GM12878 (cell line): ENCODE results near the gene MST1. TPM values are rescaled to one million over a fixed set of nuclear protein-coding genes. Genes with fewer than 3 reads are reported as not detected.

ENCODE experiments used
- ATAC-seq: fragments of 200-7000 bp; cut with Tn5 transposase; 3 replicates; pipeline ENCODE4 v1.9.1; 2020; ENCODE audit warnings: mild to moderate bottlenecking, moderate library complexity
- BruUV-seq: library from RNA; stranded (reverse); fragments of 400-500 nt; replicated peaks from 2 replicates; lab custom pipeline; 2021; lab: Mats Ljungman, UMichigan
- CTCF ChIA-PET: fragments of 300-600 bp; sonication (Branson Sonifier 250); formaldehyde crosslinking; extraction: SDS; loops from one replicate; lab custom pipeline; 2021; ENCODE audit warnings: inconsistent platforms; lab: Yijun Ruan, JAX
- POLR2A ChIA-PET: fragments of 350-600 bp; formaldehyde crosslinking; extraction: SDS; loops from one replicate; lab custom pipeline; 2021; ENCODE audit warnings: inconsistent platforms; lab: Charles Lee
- RAD21 ChIA-PET: fragments of 300-600 bp; sonication (Branson Sonifier 250); formaldehyde crosslinking; loops from one replicate; lab custom pipeline; 2023; ENCODE audit warnings: antibody characterized with exemption; ENCODE audit not compliant: unreplicated experiment; lab: Charles Lee
- SMC1A ChIA-PET: fragments of 300-600 bp; sonication (Branson Sonifier 250); formaldehyde crosslinking; loops from one replicate; lab custom pipeline; 2023; ENCODE audit not compliant: unreplicated experiment, uncharacterized antibody; lab: Charles Lee
- DNase-seq: peaks from one replicate; pipeline ENCODE4 v3.0.0-alpha.2; 2011; ENCODE audit warnings: low read depth, low spot score
- FAIRE-seq: peaks from 3 replicates; lab custom pipeline; 2011; peaks lifted over from hg19 to GRCh38; lab: Jason Lieb, UNC
- H2AFZ ChIP-seq: 2 replicates; pipeline ENCODE4 v1.6.0; 2011; ENCODE audit warnings: low read depth, low read length, control low read depth; ENCODE audit not compliant: control insufficient read depth
- H3K27ac ChIP-seq: 2 replicates; pipeline ENCODE4 v1.5.1; 2011; ENCODE audit warnings: control low read depth; ENCODE audit not compliant: control insufficient read depth, insufficient read depth
- H3K27me3 ChIP-seq, 2 experiments: replicated peaks in 1 of 2; 2 replicates each; pipeline versions ENCODE4 v1.6.0 to v1.6.1; 2011; ENCODE audit warnings: low read length in 1 of 2; ENCODE audit not compliant: control insufficient read depth in 2 of 2, insufficient read depth in 2 of 2
- H3K36me3 ChIP-seq, 2 experiments: 2 replicates each; pipeline ENCODE4 v1.5.1; 2011; ENCODE audit warnings: low read length in 1 of 2; ENCODE audit not compliant: control insufficient read depth in 2 of 2, insufficient read depth in 2 of 2
- H3K4me1 ChIP-seq: 2 replicates; pipeline ENCODE4 v1.6.1; 2011; ENCODE audit warnings: mild to moderate bottlenecking, low read length, moderate library complexity, mixed read lengths; ENCODE audit not compliant: control insufficient read depth, insufficient read depth
- H3K4me2 ChIP-seq: 2 replicates; pipeline ENCODE4 v1.6.0; 2011; ENCODE audit warnings: control low read depth; ENCODE audit not compliant: control insufficient read depth, insufficient read depth
- H3K4me3 ChIP-seq: fragments of 200-600 bp; sonication (generic); 2 replicates; pipeline ENCODE4 v1.5.1; 2016
- H3K79me2 ChIP-seq: 2 replicates; pipeline ENCODE4 v1.6.0; 2011; ENCODE audit warnings: low read length; ENCODE audit not compliant: control insufficient read depth, insufficient read depth
- H3K9ac ChIP-seq: 2 replicates; pipeline ENCODE4 v1.8.0; 2011; ENCODE audit warnings: low read length, control low read depth, mixed read lengths; ENCODE audit not compliant: control insufficient read depth, insufficient read depth
- H3K9me3 ChIP-seq: replicated peaks from 3 replicates; pipeline ENCODE4 v1.5.1; 2011; ENCODE audit warnings: mild to moderate bottlenecking, low read length; ENCODE audit not compliant: control insufficient read depth, insufficient read depth
- H4K20me1 ChIP-seq: 2 replicates; pipeline ENCODE4 v1.6.0; 2011; ENCODE audit not compliant: control insufficient read depth, insufficient read depth
- GABPA ChIP-seq: IDR thresholded peaks from 2 replicates; pipeline ENCODE4 v1.6.1; 2014; ENCODE audit warnings: antibody characterized with exemption, low read depth, mild to moderate bottlenecking, inconsistent platforms
- KLF5 ChIP-seq: fragments of 450-650 bp; IDR thresholded peaks from 2 replicates; pipeline ENCODE4 v1.6.1; 2014; ENCODE audit warnings: mild to moderate bottlenecking; ENCODE audit not compliant: partially characterized antibody
- NRF1 ChIP-seq: conservative IDR thresholded peaks from 2 replicates; pipeline ENCODE4 v1.6.1; 2011; ENCODE audit warnings: mild to moderate bottlenecking, low read depth, low read length, improper control_type of control experiment
- SPI1 ChIP-seq: IDR thresholded peaks from 2 replicates; pipeline ENCODE4 v1.6.1; 2011; ENCODE audit warnings: low read depth, mild to moderate bottlenecking, low read length, moderate library complexity, borderline replicate concordance; ENCODE audit not compliant: insufficient read depth
- SREBF1 ChIP-seq: IDR thresholded peaks from 2 replicates; pipeline ENCODE4 v1.6.1; 2012; ENCODE audit warnings: mild to moderate bottlenecking, low read length
- TBL1XR1 ChIP-seq: IDR thresholded peaks from 2 replicates; pipeline ENCODE4 v1.6.1; 2012; ENCODE audit warnings: low read depth, low read length, improper control_type of control experiment
- ZBED1 ChIP-seq: IDR thresholded peaks from 2 replicates; pipeline ENCODE4 v1.6.1; 2016; ENCODE audit warnings: borderline replicate concordance
- ZBTB33 ChIP-seq: fragments of 450-650 bp; IDR thresholded peaks from 2 replicates; pipeline ENCODE4 v1.6.1; 2017; ENCODE audit warnings: mild to moderate bottlenecking
- ZNF384 ChIP-seq: IDR thresholded peaks from 2 replicates; pipeline ENCODE4 v1.6.1; 2012; ENCODE audit warnings: low read depth, mild to moderate bottlenecking, low read length, improper control_type of control experiment, borderline replicate concordance
- WGBS: methylation state at CpG from one replicate; pipeline ENCODE4 v1.1.6; 2016; ENCODE audit warnings: low lambda C conversion rate; ENCODE audit not compliant: insufficient replicate concordance, insufficient coverage; ENCODE audit errors: missing lambda C conversion rate; 5-methylcytosine and 5-hydroxymethylcytosine counted together
- in situ Hi-C: fragments of 300-500 bp; cut with MboI; formaldehyde crosslinking; loops from 9 replicates; pipeline ENCODE4 v1.14.3; 2018; ENCODE audit warnings: mixed read lengths
- intact Hi-C: fragments of 100-400 bp; cut with micrococcal nuclease; formaldehyde crosslinking; loops from one replicate; pipeline ENCODE4 v1.14.2; 2022; ENCODE audit not compliant: unreplicated experiment
- polyA plus RNA-seq, 11 experiments: library from polyadenylated mRNA; depleted of rRNA in 4 of 11; unstranded in 6 of 11; stranded (reverse) in 5 of 11; fragments of >200 nt; fragmentation: Nextera tagmentation in 4 of 11; fragmentation: Illumina TruSeq in 1 of 11; extraction: Ambion mirVana in 4 of 11; extraction: Trizol in 1 of 11; gene quantifications; 1 replicate in 1 of 11; 2 replicates in 10 of 11; pipeline versions ENCODE4 v1.2.1 to v1.2.3, GENCODE V29; 2011 to 2016; ENCODE audit warnings: inconsistent platforms in 2 of 11, missing spikeins in 2 of 11, low read depth in 1 of 11
- total RNA-seq, 4 experiments: library from RNA; depleted of rRNA in 3 of 4; stranded (reverse); fragments of >200 nt in 3 of 4; fragmentation: Illumina TruSeq in 1 of 4; extraction: Trizol in 1 of 4; gene quantifications; 2 replicates each; pipeline versions ENCODE4 v1.2.1 to v1.2.3, GENCODE V29; 2013 to 2021

The MST1 gene
- total and polyA plus RNA-seq, 10 of the 15 experiments (the other 5 are each of a cell fraction or from before 2014, with no cell fraction given): 1.2 to 25.5 (median 4.1) TPM

GRCh38 chr3:49662720-49663413 lies 26.4 kb downstream of the MST1 start:
- ATAC-seq: no peak
- Histone ChIP-seq H3K4me3 (no peak overlapping the region), H3K36me3 (no peaks in the 10 kb centered on the region), H4K20me1 (no peaks in the 10 kb centered on the region), H3K9ac (no peak overlapping the region), H3K9me3 (no peaks in the 10 kb centered on the region), H2AFZ (no peak overlapping the region), H3K4me2 (no peak overlapping the region), H3K27me3 (no peaks in the 10 kb centered on the region), H3K27ac (no peak overlapping the region), H3K4me1 (no peaks in the 10 kb centered on the region), H3K79me2 (no peaks in the 10 kb centered on the region)
- no peak for FAIRE-seq
- ChIA-PET RAD21 (no interaction called here), SMC1A (interaction anchor here (0.6 kb wide), 1 partner anchor 85 kb away, joined by 3 read pairs; no protein-coding TSS in a partner anchor), POLR2A (no interaction called here), CTCF (interaction anchor here (1.0 to 1.1 kb wide), 2 partner anchors 9 to 10 kb away, joined by 3 read pairs; no protein-coding TSS in a partner anchor)
- intact Hi-C loops: no loop called here
- TF ChIP-seq SREBF1: no peak
- TF ChIP-seq TBL1XR1: no peak
- TF ChIP-seq KLF5: no peak
- no peak for TF ChIP-seq SPI1
- no peak for TF ChIP-seq NRF1
- no peak for TF ChIP-seq ZBTB33
- no peak for TF ChIP-seq GABPA
- TF ChIP-seq ZNF384: no peak
- TF ChIP-seq ZBED1: no peak
- WGBS: 69% methylated on average over 34 of the region's 34 CpGs
- BruUV-seq: no TSS peak
- DNase-seq: no peak
- in situ Hi-C loops: no loop called here
